Tibial artery (tissue), 4 donors: ENCODE measurements around the gene PSMD12.

ENCODE experiments used
- DNase-seq, 2 donors: peaks; one replicate each; pipeline ENCODE4 v3.0.0-alpha.2; 2019
- H3K27ac ChIP-seq, 2 donors: fragments of 200-600 bp; sonication (generic) in 1 of 2; 1 replicate in 1 of 2; 2 replicates in 1 of 2; pipeline ENCODE4 v1.5.1; 2018 to 2019; ENCODE audit warnings: mild to moderate bottlenecking in 1 of 2
- H3K27me3 ChIP-seq, 2 donors: fragments of 200-600 bp; sonication (generic) in 1 of 2; one replicate each; pipeline versions ENCODE4 v1.5.1 to v1.6.0; 2016 to 2019
- H3K36me3 ChIP-seq, 3 donors: fragments of 200-600 bp; sonication (generic) in 2 of 3; one replicate each; pipeline ENCODE4 v1.5.1; 2016 to 2019; ENCODE audit warnings: mild to moderate bottlenecking in 2 of 3
- H3K4me1 ChIP-seq, 4 donors: fragments of 200-600 bp; sonication (generic) in 2 of 4; 1 replicate in 3 of 4; 2 replicates in 1 of 4; pipeline ENCODE4 v1.5.1; 2016 to 2019
- H3K4me3 ChIP-seq, 2 donors: fragments of 200-600 bp; sonication (generic) in 1 of 2; 1 replicate in 1 of 2; 2 replicates in 1 of 2; pipeline ENCODE4 v1.5.1; 2018 to 2019; ENCODE audit warnings: mild to moderate bottlenecking in 2 of 2
- H3K9me3 ChIP-seq, 3 donors: fragments of 200-600 bp; sonication (generic) in 1 of 3; one replicate each; pipeline ENCODE4 v1.5.1; 2016 to 2019
- intact Hi-C: fragments of 100-400 bp; cut with DNase I; formaldehyde crosslinking; loops from one replicate; pipeline ENCODE4 v1.15.0; 2023; ENCODE audit warnings: low total_unique reads
- TF ChIP-seq, protein P1 (sequence below), 2 experiments: fragments of 200-600 bp in 1 of 2; fragments of 450-650 bp in 1 of 2; IDR thresholded peaks; one replicate each; pipeline ENCODE4 v1.5.1; 2017 to 2019; ENCODE audit warnings: antibody characterized with exemption in 2 of 2, mild to moderate bottlenecking in 1 of 2, moderate library complexity in 1 of 2

Gene PSMD12

DNA sequence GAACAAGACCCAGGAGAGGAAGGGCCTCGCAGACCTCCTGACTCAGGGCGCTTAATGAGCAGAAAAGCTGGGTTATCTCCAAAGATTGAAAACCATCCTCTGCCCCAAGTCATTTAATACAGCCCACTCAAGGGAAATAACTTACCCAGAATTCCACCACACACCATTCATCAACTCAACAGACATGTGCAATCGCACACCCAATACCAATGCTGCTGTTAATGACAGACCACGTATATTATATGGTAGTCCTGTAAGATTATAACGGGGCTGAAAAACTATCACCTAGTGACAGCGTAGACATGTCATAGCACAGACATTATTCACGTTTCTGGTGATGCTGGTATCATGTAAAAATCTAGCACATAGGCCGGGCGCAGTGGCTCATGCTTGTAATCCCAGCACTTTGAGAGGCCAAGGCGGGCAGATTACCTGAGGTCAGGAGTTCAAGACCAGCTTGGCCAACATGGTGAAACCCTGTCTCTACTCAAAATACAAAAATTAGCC lies 68.9 kb downstream of the PSMD12 start:
- Histone ChIP-seq H3K27ac (no peak overlapping the region), H3K4me1 (peaks cover 0 to 5% (median 1%) of the 10 kb centered on the region in 4 donors), H3K36me3 (no peaks in the 10 kb centered on the region), H3K4me3 (no peak overlapping the region), H3K9me3 (no peaks in the 10 kb centered on the region), H3K27me3 (peaks cover 0 to 6% of the 10 kb centered on the region in 2 donors)
- intact Hi-C loops: loop anchor here (10.0 kb wide), 1 partner anchor 73 kb away; no protein-coding TSS in a partner anchor
- TF ChIP-seq, protein P1, sequence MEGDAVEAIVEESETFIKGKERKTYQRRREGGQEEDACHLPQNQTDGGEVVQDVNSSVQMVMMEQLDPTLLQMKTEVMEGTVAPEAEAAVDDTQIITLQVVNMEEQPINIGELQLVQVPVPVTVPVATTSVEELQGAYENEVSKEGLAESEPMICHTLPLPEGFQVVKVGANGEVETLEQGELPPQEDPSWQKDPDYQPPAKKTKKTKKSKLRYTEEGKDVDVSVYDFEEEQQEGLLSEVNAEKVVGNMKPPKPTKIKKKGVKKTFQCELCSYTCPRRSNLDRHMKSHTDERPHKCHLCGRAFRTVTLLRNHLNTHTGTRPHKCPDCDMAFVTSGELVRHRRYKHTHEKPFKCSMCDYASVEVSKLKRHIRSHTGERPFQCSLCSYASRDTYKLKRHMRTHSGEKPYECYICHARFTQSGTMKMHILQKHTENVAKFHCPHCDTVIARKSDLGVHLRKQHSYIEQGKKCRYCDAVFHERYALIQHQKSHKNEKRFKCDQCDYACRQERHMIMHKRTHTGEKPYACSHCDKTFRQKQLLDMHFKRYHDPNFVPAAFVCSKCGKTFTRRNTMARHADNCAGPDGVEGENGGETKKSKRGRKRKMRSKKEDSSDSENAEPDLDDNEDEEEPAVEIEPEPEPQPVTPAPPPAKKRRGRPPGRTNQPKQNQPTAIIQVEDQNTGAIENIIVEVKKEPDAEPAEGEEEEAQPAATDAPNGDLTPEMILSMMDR (IDR thresholded peaks at IDR 0.05): no peak
- DNase-seq: no peak

DNA sequence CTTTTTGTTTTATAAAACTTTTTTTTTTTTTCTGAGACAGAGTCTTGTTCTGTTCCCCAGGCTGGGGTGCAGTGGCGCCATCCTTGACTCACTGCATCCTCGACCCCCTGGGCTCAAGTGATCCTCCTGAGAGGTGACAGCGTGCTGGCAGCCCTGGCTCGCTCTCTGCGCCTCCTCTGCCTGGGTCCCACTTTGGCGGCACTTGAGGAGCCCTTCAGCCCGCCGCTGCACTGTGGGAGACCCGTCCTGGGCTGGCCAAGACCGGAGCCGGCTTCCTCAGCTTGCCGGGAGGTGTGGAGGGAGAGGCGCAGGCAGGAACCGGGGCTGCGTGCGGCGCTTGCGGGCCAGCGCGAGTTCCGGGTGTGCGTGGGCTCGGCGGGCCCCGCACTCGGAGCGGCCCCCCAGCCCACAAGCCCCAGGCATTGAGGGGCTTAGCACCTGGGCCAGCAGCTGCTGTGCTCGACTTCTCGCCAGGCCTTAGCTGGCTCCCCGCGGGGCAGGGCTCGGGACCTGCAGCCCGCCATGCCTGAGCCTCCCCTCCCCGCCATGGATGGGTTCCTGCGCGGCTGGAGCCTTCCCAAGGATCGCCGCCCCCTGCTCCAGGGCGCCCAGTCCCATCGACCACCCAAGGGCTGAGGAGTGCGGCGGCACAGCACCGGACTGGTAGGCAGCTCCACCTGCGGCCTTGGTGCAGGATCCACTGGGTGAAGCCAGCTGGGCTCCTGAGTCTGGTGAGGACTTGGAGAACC lies 71.8 kb downstream of the PSMD12 start:
- Histone ChIP-seq H3K4me1 (peaks cover 0 to 14% (median 8%) of the 10 kb centered on the region in 4 donors), H3K4me3 (no peak overlapping the region), H3K9me3 (no peaks in the 10 kb centered on the region), H3K27me3 (peaks cover 0 to 6% of the 10 kb centered on the region in 2 donors), H3K36me3 (no peaks in the 10 kb centered on the region), H3K27ac (no peak overlapping the region)
- no peak for DNase-seq
- intact Hi-C loops: loop anchor here (10.0 kb wide), 1 partner anchor 70 kb away; no protein-coding TSS in a partner anchor
- TF ChIP-seq, protein P1 (IDR thresholded peaks at IDR 0.05): no peak

DNA sequence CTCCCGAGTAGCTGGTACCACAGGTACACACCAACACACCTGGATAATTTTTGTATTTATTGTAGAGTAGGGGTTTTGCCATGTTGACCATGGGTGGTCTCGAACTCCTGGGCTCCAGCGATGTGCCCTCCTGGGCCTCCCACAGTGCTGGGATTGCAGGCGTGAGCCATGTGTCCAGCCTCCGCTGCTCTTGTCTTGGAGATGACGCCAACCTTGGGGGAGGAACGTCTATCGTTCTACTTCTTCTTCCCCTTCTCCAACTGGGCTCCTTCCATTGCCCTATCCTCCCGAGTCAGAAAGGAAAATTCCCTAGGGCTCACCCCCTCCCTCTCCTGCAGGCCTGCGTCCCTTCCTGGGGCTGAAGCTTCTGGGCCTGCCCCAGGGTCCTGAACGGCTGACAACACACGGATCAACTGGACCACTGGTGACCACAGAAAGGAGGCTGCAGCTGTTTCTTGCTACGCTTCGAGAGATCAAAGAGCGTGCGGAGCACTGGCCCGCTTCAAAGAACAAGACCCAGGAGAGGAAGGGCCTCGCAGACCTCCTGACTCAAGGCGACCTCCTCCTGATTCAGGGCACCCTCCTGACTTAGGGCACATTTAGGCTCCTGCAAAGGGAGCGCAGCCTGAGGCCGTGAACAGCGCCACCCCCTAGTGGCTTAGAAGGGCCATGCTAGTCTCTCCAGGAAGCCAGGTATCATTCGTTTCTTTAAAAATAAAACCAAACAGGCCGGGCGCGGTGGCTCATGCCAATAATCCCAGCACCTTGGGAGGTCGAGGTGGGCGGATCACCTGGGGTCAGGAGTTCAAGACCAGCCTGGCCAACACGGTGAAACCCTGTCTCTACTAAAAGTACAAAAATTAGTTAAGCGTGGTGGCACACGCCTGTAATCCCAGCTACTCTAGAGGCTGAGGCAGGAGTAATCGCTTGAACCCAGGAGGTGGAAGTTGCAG lies 72.8 kb downstream of the PSMD12 start:
- TF ChIP-seq, protein P1 (IDR thresholded peaks at IDR 0.05): peak; percentile 65 to 76
- intact Hi-C loops: loop anchor here (10.0 kb wide), 1 partner anchor 69 kb away; no protein-coding TSS in a partner anchor
- Histone ChIP-seq H3K27ac (no peak overlapping the region), H3K4me1 (peaks cover 0 to 18% (median 13%) of the 10 kb centered on the region in 4 donors), H3K27me3 (peaks cover 0 to 6% of the 10 kb centered on the region in 2 donors), H3K36me3 (no peaks in the 10 kb centered on the region), H3K4me3 (no peak overlapping the region), H3K9me3 (no peaks in the 10 kb centered on the region)
- peak; percentile 65 to 77 for DNase-seq

DNA sequence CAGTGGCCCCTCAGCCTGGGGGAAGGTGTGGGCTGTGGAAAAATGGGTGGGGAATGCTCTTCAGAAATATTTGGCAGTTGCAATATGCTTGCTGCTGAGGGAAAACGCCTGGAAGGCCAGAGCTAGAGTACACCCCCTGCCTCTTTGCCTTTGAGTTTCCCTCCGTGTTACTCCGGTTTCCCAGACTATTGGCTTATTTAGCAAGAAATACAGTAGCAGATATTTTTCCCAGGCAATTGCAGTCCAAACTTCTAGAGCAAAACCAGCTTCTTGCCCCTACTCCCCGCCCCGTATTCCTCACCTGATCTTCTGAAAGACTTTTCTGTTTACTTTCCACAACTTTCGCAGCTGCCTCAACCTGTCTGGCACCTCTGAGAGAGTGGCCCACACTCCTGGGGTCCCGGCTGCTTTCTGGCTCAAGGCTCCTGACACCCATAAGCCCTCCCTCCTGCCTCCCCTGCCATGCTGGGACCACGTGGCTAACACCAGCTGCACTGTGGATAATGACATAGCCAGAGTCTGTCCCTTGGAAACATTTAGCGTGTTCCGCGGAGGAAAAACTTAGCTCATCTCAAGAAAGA lies 75.6 kb downstream of the PSMD12 start:
- no peaks in the 10 kb centered on the region for H3K36me3 ChIP-seq
- no peak overlapping the region for H3K27ac ChIP-seq
- no peak for DNase-seq
- no peak overlapping the region for H3K4me3 ChIP-seq
- intact Hi-C loops: loop anchor here (10.0 kb wide), 1 partner anchor 66 kb away; no protein-coding TSS in a partner anchor
- peaks cover 0 to 6% of the 10 kb centered on the region in 2 donors for H3K27me3 ChIP-seq
- peaks cover 0 to 18% (median 13%) of the 10 kb centered on the region in 4 donors for H3K4me1 ChIP-seq
- no peaks in the 10 kb centered on the region for H3K9me3 ChIP-seq
- TF ChIP-seq, protein P1 (IDR thresholded peaks at IDR 0.05): no peak

- no peak overlapping the region for H3K4me3 ChIP-seq
These were observed 76.1 kb downstream of the PSMD12 start for GRCh38 chr17:67290244-67290643.

More at GRCh38 chr17:67290244-67290643, 76.1 kb downstream of the PSMD12 start:
- Histone ChIP-seq H3K36me3 (no peaks in the 10 kb centered on the region), H3K27ac (no peak overlapping the region), H3K4me1 (peaks cover 0 to 18% (median 13%) of the 10 kb centered on the region in 4 donors), H3K27me3 (peaks cover 0 to 6% of the 10 kb centered on the region in 2 donors), H3K9me3 (no peaks in the 10 kb centered on the region)
- TF ChIP-seq, protein P1 (IDR thresholded peaks at IDR 0.05): no peak
- intact Hi-C loops: loop anchor here (10.0 kb wide), 1 partner anchor 65 kb away; no protein-coding TSS in a partner anchor
- DNase-seq: no peak
